NCI-H2107 treated with DMSO at 0.1 percent for 48 hours (cell line): ENCODE measurements around the gene SLCO3A1.
A peak's percentile ranks its signal among the peaks of the same experiment; 100 is the strongest.

Experiments used
- DNase-seq: peaks from one replicate; lab custom pipeline; 2025; ENCODE audit not compliant: unreplicated experiment; lab: John Stamatoyannopoulos, UW

The SLCO3A1 gene

DNA sequence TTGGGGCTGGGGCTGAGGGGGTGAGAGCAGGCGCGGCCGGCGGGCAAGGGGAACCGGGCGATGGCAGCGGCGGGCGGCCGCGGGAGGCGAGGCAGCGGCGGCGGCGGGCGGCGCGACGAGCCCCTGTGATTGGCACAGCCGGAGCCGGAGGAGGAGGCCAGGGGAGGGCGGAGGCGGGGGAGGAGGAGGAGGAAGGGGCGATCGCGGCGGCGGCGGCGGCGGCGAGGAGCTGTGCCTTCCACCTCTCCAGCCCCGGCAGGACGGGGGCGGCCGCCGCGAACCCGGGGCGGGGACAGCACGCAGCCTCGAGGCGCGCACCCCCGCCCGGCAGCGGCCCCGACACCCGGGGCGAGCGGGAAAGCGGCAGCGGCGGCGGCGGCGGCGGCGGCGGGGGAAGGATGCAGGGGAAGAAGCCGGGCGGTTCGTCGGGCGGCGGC is at the start of gene SLCO3A1:
TSS of gene SLCO3A1 (plus strand) at position 198 of the 437 bp plus-strand sequence.
- DNase-seq, result no peak

DNA sequence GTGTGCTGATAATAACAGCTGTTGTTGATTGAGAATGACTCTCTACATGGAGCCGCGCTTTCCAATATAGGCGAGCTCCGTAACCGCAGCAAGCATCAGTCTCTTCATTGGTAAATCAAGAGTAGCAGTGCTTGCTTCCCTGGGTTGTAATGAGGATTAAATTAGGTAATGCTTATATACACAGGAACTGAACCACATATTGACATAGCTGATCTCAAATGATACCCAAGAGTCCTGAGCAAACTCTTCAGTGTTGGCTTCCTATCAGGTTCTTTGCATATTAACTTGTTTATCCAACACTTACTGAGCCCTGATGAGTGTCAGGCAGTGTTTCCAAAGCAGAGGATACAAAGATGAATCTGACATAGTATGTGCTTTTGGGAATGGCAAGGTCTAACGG is 46.4 kb upstream of the SLCO3A1 start:
- peak; percentile 16 for DNase-seq

DNA sequence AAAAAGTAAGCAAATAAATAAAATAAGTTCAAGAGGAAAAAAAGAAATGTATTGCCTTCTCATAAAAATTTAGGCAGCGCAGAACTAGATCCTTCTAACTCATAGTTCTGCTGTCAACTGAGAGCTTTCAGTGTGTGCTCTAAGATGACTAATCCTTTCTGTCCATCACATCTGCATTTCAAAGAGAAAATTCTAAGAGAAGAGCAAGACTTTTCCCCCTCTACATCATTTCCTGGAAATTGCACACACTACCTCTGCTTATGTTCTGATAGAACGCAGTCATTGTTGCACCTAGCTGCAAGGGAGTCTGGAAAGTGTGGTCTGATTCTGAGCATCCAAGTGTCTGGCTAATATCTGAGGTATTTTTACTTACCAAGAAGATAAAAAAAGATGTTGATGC is 39.6 kb upstream of the SLCO3A1 start:
- DNase-seq, result no peak

DNA sequence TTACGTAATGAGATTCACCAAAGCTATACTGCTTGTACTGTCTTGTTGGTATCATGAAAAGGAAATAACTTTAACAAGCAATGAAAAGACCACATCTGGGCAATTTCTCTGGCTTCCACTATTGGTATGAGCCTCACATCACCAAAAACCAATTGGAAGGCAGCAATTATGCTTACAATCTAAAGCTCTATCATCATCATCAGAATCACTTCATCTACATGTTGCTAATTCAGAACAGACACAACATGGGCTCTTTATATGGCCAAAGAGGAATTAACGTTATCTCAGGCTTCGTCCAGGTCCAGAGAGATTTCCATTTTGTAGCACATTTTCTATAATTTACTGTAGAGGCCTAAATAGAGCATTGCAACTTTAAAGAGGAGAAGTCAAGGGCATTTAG is 36.6 kb upstream of the SLCO3A1 start:
- DNase-seq, result no peak

DNA sequence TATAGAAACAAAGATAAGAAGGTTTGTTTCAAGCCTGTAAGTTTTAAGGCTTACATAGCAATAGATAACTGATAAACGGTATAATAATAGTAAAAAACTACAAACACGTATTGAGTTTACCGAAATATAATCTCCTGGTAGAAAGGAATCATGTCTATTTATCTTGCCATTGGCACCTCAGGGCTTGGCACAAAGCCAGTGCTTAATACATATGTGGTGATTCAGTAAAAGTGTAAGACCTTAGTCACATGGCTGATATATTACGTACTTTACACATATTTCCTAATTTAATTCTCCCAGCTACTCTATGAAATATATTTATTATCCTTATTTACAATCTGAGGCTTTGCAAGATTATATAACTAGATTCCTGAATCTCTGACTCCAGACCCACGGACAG is 32.0 kb upstream of the SLCO3A1 start:
- DNase-seq, result no peak

DNA sequence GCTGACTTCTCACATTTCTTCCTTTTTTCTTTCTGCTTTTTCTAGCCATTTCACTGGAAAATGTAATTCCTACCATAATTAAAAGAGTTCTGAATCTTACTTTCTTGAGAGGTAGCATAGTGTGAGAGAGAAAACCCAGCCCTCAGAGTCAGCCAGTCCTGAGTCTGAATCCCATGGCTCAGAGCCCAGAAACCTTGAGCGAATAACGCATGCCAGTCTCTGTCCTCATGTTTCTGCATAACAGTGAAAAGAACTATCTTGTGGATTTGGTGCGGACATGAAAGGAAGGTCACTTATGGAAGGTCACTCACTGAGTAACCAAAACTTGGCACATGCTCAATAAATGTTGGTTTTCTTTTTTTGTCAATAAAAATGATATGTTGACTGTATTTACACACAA is 29.3 kb upstream of the SLCO3A1 start:
- no peak for DNase-seq

DNA sequence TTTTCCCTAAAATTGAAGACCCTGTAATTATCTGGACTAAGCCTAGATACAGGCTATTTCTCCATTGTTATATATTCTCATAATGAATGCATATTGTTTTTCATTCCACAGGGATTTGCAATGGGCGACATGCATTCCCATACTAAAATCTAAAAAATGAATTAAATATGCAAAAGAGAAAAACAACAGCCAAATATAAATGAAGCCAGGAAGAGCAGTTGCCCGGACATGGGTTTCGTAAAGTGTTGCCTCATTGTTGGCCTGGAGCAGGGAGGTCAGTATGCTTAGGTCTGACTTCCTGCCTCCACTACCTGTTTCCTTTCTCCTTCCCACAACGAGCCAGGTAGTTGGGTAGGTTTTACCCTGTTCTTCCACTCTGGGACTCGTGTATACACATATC is 27.1 kb upstream of the SLCO3A1 start:
- no peak for DNase-seq

DNA sequence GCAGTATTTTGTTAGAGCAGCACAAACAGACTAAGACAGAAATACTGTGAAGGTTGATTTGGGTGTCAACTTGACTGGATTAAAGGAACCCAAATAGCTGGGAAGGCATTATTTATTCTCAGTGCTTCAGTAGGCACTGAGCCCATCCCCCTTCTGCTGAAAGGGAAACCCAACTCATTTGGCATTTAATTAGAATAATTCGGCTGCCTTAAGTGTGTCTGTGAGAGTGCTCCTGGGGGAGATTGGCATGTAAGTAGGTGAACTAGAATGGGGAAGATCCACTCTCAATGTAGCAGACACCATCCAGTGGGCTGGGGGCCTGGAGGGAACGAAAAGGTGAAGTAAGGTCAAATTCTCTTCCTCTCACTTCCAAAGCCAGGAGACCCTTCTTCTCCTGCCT is 20.5 kb upstream of the SLCO3A1 start:
- no peak for DNase-seq

DNA sequence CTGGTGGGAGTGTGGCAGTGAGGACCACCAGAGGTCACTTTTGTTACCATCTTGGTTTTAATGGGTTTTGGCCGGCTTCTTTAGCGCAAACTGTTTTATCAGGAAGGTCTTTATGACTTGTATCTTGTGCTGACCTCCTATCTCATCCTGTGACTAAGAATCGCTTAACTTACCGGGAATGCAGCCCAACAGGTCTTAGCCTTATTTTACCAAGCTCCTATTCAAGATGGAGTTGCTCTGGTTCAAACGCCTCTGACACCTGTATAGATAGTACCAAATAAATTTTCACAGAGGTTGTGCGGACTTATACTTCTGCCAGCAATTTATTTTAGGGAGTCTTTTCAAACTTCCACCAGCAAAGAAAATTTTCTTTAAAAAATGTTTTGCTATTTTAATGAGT is 13.6 kb upstream of the SLCO3A1 start:
- DNase-seq, result no peak

DNA sequence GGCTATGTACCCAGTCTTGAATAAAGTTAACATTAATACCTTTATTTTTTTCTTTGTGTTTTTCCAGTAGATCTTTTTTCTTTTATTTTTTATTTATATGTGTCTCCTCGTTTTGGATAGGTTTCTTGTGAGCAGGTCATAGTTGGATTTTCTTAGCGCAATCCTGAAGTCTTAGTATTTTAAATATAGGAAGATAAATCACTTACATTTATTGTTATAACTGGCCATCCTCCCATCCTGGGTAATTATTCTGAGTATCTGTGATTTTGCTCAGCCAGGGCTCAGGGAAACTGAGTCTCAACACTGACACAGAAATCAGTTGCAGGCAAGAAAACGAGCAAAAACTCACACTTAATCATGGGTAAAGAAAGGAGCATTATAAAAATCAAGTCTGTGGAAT is 11.6 kb upstream of the SLCO3A1 start:
- DNase-seq, result no peak

DNA sequence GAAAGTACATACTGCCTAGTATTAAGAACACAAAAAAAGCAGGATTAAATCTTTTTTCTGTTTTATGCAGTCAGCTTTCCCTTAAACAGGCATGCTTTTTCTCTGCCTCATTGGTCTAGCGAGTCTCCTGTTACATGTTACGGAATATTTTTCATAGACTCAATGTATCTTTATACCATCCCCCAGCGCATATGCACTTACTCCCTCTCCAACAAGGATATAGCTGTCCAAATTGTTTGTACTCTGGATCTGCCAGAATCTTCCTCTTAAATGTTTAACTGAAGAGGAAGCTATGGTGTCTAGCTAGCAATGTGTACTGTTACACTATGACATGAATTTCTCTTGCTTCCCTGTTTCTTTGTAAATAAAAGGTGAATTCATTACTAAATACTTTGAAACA is 9.2 kb upstream of the SLCO3A1 start:
- no peak for DNase-seq

DNA sequence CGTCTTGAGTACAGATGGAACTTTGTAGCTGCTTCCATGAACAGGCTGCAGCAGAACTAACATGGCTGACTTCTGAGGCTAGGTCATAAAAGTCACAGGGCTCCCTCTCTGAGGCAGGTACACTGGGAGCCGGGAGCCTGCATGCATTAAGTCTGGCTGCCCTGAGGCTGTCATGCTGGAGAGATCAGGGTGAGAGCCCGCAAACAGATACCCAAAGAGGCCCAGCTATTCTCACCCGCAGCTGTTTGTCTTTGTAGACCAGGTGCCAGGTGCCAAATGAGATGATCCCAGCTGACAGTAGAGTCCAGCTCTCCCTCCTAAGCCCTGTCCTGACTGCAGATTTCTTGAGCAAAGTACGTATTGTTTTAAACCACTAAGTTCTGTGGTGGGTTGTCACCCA is 8.6 kb upstream of the SLCO3A1 start:
- no peak for DNase-seq

DNA sequence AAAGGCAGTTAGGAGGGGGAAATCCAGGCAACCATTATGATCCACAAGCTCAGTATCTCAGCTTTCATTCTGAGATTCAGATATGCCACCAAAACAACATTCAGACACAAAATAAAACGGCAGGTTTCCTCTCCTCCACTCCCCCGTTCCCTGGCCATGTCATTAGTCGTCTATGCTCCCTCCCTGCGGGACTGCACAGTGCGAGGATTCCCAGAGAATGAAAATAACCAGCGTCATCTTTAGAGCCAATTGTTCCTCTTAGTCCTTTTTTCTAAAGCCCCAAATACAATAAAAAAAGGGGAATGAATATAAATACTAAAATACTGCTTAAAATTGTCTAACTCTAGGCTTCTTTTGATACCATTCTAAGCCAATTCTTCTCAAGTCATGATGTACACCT is 7.8 kb upstream of the SLCO3A1 start:
- DNase-seq, result no peak

DNA sequence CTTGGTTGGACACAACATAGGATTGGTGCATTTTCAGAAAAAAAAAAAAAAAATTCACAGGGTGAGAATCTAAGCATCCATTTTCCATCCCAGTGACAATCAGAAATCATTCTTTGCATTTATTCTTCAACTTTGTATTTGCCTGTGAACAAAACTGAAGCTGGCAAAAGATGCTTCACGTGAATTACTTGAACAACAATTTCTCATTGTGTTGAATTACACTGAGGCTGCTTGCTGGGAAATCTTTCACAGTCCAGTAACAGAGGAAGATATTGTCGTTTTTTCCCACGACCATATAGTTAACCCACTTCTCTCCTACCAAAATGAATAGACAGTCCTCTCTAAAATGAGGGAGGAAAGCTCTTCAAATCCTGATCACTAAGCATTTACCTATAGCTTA is 4.3 kb upstream of the SLCO3A1 start:
- no peak for DNase-seq

DNA sequence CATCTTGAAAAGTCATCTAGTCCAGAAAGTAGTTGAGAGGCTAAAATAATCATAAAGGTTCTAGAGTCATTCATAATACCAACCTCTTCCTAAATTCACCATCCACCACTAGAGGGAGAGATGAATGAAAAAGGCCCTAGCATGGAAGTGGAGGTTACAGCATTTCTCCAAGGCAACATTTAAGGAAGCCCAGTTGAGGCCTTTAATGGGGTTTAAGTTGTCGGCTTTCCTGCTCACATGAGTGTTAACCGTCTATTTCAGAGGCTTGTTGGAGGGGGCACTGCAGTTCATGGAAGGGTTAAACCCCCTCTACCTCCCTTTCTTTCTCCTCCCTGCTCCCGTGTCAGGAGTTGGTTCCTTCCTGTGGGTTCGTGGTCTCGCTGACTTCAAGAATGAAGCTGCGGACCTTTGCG is 3.8 kb upstream of the SLCO3A1 start:
- DNase-seq, result no peak

DNA sequence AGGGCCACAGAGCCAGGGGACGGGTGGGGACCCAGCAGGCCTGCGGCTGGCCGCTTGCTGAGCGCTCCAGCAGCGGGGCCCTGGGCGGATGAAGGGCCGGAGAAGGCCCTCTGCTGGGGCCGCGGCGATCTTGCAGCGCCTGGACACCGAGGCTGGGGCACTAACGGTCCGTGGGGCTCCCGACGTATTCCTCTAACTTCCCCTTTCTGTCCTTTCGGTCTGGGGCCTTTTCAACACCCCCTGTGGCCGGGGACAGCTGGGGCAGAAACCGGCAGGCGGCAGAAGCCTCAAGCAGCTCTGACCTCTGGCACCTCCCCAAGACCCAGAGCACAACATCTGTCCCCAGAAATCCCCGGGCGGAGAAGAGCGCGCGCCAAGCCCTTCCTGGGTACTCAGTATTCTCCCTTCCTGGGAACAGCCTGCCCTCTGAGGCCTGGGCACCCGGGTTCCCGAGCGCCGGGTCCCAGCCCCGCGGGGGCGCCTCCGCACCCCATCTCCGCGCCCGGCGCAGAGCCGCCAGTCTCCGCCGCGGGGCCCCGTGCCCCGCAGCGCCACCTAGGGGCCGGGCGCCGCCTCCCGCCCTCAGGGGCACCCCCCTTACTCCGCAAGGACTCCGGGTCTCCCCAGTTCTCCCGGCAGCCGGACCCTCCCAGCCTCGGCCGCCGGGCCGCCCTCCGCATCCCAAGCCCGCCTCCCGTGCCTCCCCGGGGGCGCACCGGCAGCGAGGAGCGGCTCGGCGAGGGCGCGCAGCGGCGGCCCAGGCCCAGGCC is 582 bp upstream of the SLCO3A1 start:
- no peak for DNase-seq

DNA sequence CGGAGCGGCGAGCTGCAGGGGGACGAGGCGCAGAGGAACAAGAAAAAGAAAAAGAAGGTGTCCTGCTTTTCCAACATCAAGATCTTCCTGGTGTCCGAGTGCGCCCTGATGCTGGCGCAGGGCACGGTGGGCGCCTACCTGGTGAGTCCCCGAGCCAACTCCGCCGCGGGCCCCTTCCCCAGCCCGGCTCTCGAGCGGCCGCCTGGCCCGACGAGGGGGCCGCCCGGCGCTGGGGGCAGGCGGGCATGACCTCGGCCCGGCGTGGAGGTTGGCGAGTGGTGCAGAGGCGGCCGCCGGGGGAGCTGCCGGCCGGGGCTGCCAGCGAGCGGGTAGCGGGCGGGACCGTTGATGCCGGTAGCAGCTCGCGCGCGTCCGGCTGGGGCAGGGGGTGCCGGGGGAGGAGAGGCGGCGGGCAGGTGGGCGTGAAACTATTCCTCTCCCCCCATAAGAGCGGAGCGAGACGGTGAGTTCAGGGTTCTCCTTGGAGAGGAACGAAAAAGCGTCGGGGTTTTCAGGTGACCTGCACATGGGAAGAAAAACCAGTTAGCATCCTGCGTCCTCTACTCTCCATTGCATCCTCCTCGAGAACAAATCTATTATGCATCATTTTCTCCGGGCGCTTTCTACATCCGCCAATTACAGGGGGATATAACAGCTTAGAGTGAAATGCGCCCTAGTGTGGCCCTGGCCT is 585 bp downstream of the SLCO3A1 start:
- DNase-seq, result no peak

DNA sequence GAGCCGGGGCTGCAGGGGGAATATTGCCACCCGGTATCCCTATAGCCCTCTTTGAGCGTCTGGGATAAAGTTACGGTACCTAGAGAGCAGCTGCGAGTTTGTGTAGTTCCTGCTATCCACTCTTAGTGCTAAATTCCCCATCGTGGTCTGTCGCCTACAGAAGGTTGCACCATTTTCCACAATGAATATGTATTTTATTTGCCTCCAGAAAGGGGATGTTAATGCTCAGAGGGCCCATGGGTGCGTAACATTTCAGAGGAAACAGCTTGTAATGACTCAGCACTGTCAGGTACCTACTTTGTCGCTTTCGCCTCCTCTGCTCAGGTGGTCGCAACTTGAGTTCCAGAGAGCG is 1.1 kb downstream of the SLCO3A1 start:
- DNase-seq, result no peak

DNA sequence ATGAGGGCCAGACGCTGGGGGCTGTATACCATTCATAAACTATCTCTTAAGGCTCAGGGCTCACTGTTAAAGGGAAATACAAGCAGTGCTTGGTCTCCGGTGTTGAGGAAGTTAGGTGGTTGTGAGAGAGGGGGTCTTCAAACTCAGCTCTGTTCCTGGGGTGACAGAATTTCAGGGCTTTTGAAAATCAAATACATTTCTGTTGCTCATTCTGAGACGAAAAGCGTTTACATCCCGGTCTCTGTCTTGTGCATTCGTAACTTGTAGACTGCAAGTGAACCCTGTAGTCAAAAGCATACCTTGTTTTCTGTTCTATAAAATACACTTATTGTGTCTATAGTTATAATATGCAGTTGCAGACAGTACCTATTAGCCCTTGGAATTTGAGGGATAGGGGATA is 1.7 kb downstream of the SLCO3A1 start:
- no peak for DNase-seq

DNA sequence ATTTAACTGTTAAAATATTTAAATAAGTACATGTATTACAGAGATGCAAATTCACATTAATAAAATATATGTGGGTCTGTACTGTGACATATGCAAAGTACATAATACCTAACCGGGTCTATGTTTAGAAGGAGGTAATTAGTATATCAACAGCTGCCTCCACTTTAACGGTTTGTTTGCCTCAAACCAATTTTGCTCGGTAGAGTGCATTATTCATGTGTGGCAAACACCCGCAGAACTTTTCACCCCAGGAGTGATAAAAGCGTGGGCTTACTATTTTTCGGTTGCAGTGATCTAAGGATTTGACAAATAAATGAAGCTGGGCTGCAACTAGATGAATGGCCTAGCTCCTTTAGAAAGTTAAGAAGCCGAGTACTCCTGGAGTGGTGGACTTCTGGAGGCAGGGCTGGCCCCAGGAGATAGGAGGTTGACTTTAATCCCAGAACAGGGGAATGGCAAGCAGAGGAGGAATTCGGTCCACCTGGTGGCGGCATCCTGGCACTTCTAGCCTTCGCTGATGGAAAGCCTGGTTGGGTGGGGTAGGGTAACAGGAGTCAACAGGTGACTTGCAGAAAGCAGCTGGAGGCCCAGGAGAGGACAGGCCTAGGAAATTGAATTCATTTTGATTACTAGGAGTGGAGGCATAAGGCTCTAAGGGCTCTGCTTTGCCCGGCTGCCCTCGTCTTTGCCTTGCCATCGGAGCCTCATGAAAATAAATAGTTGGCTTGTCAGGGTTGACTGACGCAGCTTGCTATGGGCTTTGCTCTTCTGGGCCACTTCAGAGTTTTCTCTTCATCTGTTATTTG is 2.4 kb downstream of the SLCO3A1 start:
- peak; percentile 86 for DNase-seq

DNA sequence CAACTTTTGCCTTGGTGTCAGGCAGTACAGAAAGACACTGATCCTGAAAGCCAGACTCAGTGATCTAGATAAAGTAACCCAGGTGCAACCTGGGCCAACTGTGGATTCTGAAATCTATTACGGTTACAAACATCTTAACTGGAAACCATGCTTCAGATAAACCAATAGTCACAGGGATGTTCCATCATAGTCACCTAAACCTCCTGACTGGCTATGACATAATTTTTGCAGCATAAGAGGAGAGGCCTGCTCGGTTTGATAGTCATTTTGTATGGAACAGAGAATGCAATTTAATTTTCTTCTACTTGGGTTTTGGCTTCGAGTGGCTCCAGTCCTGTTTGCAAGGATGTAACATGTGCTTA is 3.7 kb downstream of the SLCO3A1 start:
- DNase-seq, result no peak

DNA sequence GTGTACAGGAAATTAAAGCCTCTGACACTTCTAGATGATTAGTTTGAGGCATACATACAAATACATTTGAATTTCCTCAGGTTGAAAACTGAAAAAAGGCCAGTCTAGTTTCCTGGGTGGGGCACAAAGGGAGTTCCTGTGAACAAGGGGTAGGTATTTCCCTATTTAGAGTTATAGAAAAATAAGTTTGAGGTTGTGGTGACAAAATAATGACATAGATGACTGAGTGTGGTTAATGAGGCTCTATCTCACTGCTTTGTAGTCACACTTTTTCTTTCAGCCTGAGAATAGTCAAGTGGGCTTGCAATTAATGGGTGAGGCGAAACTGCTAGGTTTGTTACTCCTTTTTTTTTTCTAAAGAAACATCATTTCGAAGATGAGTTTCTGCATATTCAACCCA is 4.3 kb downstream of the SLCO3A1 start:
- no peak for DNase-seq
